Mesendoderm (in vitro differentiated cells): ENCODE results near the gene RHCG.
"Not testable (repeated sequence)": the region's sequence is repeated elsewhere in the genome, so short reads cannot be mapped to it uniquely, and the experiment has no call there.

Source experiments
- DNase-seq: peaks from one replicate; pipeline ENCODE4 v3.0.0; 2013
- H2AK5ac ChIP-seq: 2 replicates; pipeline ENCODE4 v1.6.1; 2013; ENCODE audit warnings: low read length, inconsistent platforms
- H2BK120ac ChIP-seq: 2 replicates; pipeline ENCODE4 v1.6.1; 2013; ENCODE audit warnings: low read depth, mild to moderate bottlenecking, low read length, moderate library complexity, mixed read lengths
- H2BK15ac ChIP-seq: replicated peaks from 2 replicates; pipeline ENCODE4 v1.6.1; 2013; ENCODE audit warnings: low read depth, mild to moderate bottlenecking, moderate library complexity
- H2BK5ac ChIP-seq: 2 replicates; pipeline ENCODE4 v1.6.1; 2013; ENCODE audit warnings: low read length, inconsistent platforms
- H3K18ac ChIP-seq: 2 replicates; pipeline ENCODE4 v1.6.1; 2013; ENCODE audit warnings: mild to moderate bottlenecking, low read length, mixed read lengths
- H3K23ac ChIP-seq: one replicate; pipeline ENCODE4 v1.6.1; 2013; ENCODE audit warnings: low read length
- H3K27ac ChIP-seq: 2 replicates; pipeline ENCODE4 v1.5.1; 2013; ENCODE audit warnings: low read depth, mild to moderate bottlenecking, inconsistent platforms, low read length, moderate library complexity
- H3K27me3 ChIP-seq: 2 replicates; pipeline ENCODE4 v1.6.1; 2013; ENCODE audit warnings: low read length, control low read depth, mild to moderate bottlenecking, inconsistent platforms; ENCODE audit not compliant: insufficient read depth, poor library complexity
- H3K36me3 ChIP-seq: 2 replicates; pipeline ENCODE4 v1.6.1; 2013; ENCODE audit warnings: low read length, inconsistent platforms; ENCODE audit not compliant: control insufficient read depth, insufficient read depth
- H3K4ac ChIP-seq: one replicate; pipeline ENCODE4 v1.6.1; 2013; ENCODE audit warnings: low read depth, mild to moderate bottlenecking, low read length, moderate library complexity
- H3K4me1 ChIP-seq: 2 replicates; pipeline ENCODE4 v1.6.1; 2013; ENCODE audit warnings: low read depth, low read length, inconsistent platforms; ENCODE audit not compliant: control insufficient read depth
- H3K4me2 ChIP-seq: 2 replicates; pipeline ENCODE4 v1.6.1; 2013; ENCODE audit warnings: low read length
- H3K4me3 ChIP-seq: 2 replicates; pipeline ENCODE4 v1.5.1; 2013; ENCODE audit warnings: mild to moderate bottlenecking, low read length
- H3K56ac ChIP-seq: one replicate; pipeline ENCODE4 v1.6.1; 2013; ENCODE audit warnings: low read length
- H3K79me1 ChIP-seq: 2 replicates; pipeline ENCODE4 v1.6.1; 2013; ENCODE audit warnings: low read length, inconsistent platforms
- H3K79me2 ChIP-seq: 2 replicates; pipeline ENCODE4 v1.6.1; 2013; ENCODE audit warnings: mild to moderate bottlenecking, low read length; ENCODE audit not compliant: control insufficient read depth, insufficient read depth
- H3K9ac ChIP-seq: 2 replicates; pipeline ENCODE4 v1.6.1; 2013; ENCODE audit warnings: low read length, inconsistent platforms
- H4K5ac ChIP-seq: one replicate; pipeline ENCODE4 v1.6.1; 2013; ENCODE audit warnings: low read length
- H4K8ac ChIP-seq: one replicate; pipeline ENCODE4 v1.6.1; 2013; ENCODE audit warnings: low read depth, mild to moderate bottlenecking, control low read depth, low read length, moderate library complexity
- WGBS: extraction: QIAGEN DNeasy Blood & Tissue Kit; methylation state at CpG from one replicate; pipeline ENCODE4 v1.1.7; 2013; ENCODE audit warnings: low lambda C conversion rate, missing lambda C conversion rate; ENCODE audit not compliant: insufficient coverage; ENCODE audit errors: extremely low coverage; 5-methylcytosine and 5-hydroxymethylcytosine counted together

RHCG gene

GRCh38 chr15:89469426-89470096 is 26.8 kb downstream of the RHCG start:
- Histone ChIP-seq H4K8ac (no peak overlapping the region), H2AK5ac (no peak overlapping the region), H2BK15ac (no peak overlapping the region), H4K5ac (no peak overlapping the region), H3K4me3 (no peak overlapping the region), H3K23ac (no peak overlapping the region), H3K79me2 (no peaks in the 10 kb centered on the region), H3K56ac (no peak overlapping the region), H3K18ac (no peak overlapping the region), H3K27ac (no peak overlapping the region), H3K27me3 (no peaks in the 10 kb centered on the region), H3K4me1 (no peaks in the 10 kb centered on the region), H3K9ac (no peak overlapping the region), H3K79me1 (no peaks in the 10 kb centered on the region), H3K36me3 (no peaks in the 10 kb centered on the region), H2BK120ac (no peak overlapping the region), H3K4me2 (no peak overlapping the region), H2BK5ac (no peak overlapping the region), H3K4ac (no peak overlapping the region)
- DNase-seq = peak; percentile 36
- no CpG with 5 or more reads among the region's 15 CpGs for WGBS

- H3K4ac ChIP-seq, H3K79me2 ChIP-seq, H3K27ac ChIP-seq, H3K18ac ChIP-seq, H3K79me1 ChIP-seq, H3K4me2 ChIP-seq, H2BK120ac ChIP-seq, H3K56ac ChIP-seq, H3K4me3 ChIP-seq, H3K9ac ChIP-seq, H4K5ac ChIP-seq, H2AK5ac ChIP-seq, H2BK5ac ChIP-seq, H4K8ac ChIP-seq, H3K27me3 ChIP-seq, H3K4me1 ChIP-seq, H3K36me3 ChIP-seq, H2BK15ac ChIP-seq, H3K23ac ChIP-seq: not testable (repeated sequence)
- WGBS = no CpG with 5 or more reads among the region's 1 CpG
- peak; percentile 27 for DNase-seq
Measured at GRCh38 chr15:89468813-89469212, 27.6 kb downstream of the RHCG start.

- WGBS = no CpG with 5 or more reads among the region's 8 CpGs
- Histone ChIP-seq H4K8ac (no peak overlapping the region), H2BK120ac (no peak overlapping the region), H3K27me3 (no peaks in the 10 kb centered on the region), H3K4me3 (no peak overlapping the region), H2BK15ac (no peak overlapping the region), H3K4me1 (no peaks in the 10 kb centered on the region), H3K56ac (no peak overlapping the region), H3K79me1 (no peaks in the 10 kb centered on the region), H3K4ac (no peak overlapping the region), H3K9ac (no peak overlapping the region), H3K4me2 (no peak overlapping the region), H3K36me3 (no peaks in the 10 kb centered on the region), H3K23ac (no peak overlapping the region), H3K18ac (no peak overlapping the region), H2BK5ac (no peak overlapping the region), H3K79me2 (no peaks in the 10 kb centered on the region), H4K5ac (no peak overlapping the region), H2AK5ac (no peak overlapping the region), H3K27ac (no peak overlapping the region)
- no peak for DNase-seq
Measured at GRCh38 chr15:89463113-89463512, 33.3 kb downstream of the RHCG start.

GRCh38 chr15:89462198-89462912 is 34.0 kb downstream of the RHCG start:
- Histone ChIP-seq H4K5ac (no peak overlapping the region), H4K8ac (no peak overlapping the region), H3K4me2 (no peak overlapping the region), H3K4me1 (no peaks in the 10 kb centered on the region), H3K18ac (no peak overlapping the region), H3K9ac (no peak overlapping the region), H3K79me2 (no peaks in the 10 kb centered on the region), H3K4ac (no peak overlapping the region), H3K23ac (no peak overlapping the region), H2BK5ac (no peak overlapping the region), H3K4me3 (no peak overlapping the region), H2BK120ac (no peak overlapping the region), H3K36me3 (no peaks in the 10 kb centered on the region), H2BK15ac (no peak overlapping the region), H3K27me3 (no peaks in the 10 kb centered on the region), H3K27ac (no peak overlapping the region), H3K79me1 (no peaks in the 10 kb centered on the region), H3K56ac (no peak overlapping the region), H2AK5ac (no peak overlapping the region)
- WGBS = no CpG with 5 or more reads among the region's 9 CpGs
- no peak for DNase-seq

GRCh38 chr15:89461386-89461785 is 35.0 kb downstream of the RHCG start:
- Histone ChIP-seq H3K18ac (no peak overlapping the region), H2BK5ac (no peak overlapping the region), H4K5ac (no peak overlapping the region), H3K4ac (no peak overlapping the region), H3K36me3 (no peaks in the 10 kb centered on the region), H3K4me2 (no peak overlapping the region), H3K79me2 (no peaks in the 10 kb centered on the region), H3K9ac (no peak overlapping the region), H3K4me3 (no peak overlapping the region), H2BK15ac (no peak overlapping the region), H2AK5ac (no peak overlapping the region), H3K27ac (no peak overlapping the region), H2BK120ac (no peak overlapping the region), H3K79me1 (no peaks in the 10 kb centered on the region), H3K23ac (no peak overlapping the region), H3K56ac (no peak overlapping the region), H4K8ac (no peak overlapping the region), H3K4me1 (no peaks in the 10 kb centered on the region), H3K27me3 (no peaks in the 10 kb centered on the region)
- no peak for DNase-seq
- no CpG with 5 or more reads among the region's 4 CpGs for whole genome bisulfite sequencing
